ENCODE measurements around the gene TUBA4A.
"Not testable (repeated sequence)": the region's sequence is repeated elsewhere in the genome, so short reads cannot be mapped to it uniquely, and the experiment has no call there.

TUBA4A gene

GRCh38 chr2:219291394-219291793, 37.7 kb upstream of the TUBA4A start:
- no peak overlapping the region for H3K4me3 ChIP-seq (ENCODE audit: low read length)
- no peak for TF ChIP-seq ZNF274 (IDR thresholded peaks at IDR 0.05; ENCODE audit: low read depth, low read length)

DNA sequence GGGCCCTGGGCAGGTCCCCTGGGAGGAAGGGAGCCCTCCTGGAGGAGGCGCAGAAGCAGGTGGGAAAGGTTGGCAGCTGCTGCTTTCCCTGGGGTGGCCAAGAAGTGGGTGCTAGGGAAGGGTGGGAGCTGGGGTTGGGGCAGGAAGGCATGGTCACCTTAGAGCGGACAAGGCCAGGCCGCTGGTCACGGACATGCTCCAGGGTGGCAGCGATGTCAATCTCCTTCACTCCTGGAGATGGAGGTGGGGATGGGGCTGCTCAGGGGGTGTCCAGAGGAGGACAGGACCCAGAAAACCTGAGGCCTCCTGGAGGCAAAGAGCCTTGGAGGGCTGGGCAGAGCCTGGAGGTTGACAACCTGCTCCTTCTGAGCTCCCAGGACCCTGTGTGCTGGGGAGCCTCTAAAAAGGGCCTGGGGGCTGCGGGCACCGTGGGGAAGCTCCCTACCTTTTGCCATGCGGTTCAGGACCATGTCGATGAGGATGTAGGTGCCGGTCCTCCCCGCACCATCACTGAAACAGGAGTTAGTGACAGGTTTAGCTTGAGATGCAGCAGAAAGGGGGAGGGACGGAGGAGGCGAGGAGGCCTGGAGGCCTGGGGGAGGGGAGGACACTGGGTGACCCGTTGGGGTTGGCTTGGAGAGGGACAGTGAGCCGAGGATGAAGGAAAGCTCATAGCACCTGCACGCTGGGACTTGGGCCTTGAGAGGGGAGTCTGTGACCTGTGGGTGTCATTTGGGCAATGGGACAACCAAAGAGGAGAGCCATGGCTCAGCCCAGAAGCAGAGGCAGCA, 36.9 kb upstream of the TUBA4A start:
- TF ChIP-seq ZNF274 (IDR thresholded peaks at IDR 0.05; ENCODE audit: low read depth, low read length), result no peak
- no peak overlapping the region for H3K4me3 ChIP-seq (ENCODE audit: low read length)

DNA sequence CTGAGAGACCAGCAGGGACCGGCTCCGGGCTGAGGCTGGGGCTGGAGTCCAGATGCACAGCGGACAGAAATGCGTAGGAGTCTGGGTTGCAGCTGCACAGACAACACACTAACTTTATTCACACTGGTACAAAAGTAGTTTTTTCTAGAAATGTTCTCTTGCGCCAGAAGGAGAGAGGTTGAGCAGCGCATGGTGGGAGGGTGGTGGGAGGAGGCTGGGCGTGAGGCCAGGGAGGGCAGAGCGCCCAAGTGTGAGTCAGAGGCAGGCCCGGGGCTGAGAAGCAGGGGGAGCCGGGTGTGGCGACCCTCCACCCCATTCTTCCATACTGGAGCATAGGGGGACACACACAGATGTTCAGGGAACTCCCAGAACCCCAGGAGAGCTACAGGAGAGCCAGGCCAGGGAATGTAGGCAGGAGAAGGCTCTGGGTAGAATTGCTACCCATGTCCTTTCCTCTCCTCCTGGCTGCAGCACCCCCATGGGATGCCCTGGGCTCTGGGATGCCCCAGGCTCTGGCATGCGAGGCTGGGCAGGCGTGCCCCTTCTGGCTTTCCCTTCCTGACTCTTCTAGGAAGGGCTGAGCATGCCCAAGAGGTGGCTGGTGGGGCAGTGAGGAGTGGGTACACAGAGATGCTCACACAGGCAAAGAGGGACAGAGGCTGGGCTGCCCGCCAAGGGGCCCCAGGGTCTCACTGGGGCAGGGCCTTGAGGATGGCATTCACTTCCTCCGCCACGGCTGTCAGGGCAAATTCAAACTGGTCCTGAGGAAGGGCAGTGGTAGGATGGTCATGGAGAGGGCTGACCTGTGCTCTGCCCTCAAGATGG, 36.0 kb upstream of the TUBA4A start:
- no peak overlapping the region for H3K4me3 ChIP-seq (ENCODE audit: low read length)
- no peak for TF ChIP-seq ZNF274 (IDR thresholded peaks at IDR 0.05; ENCODE audit: low read depth, low read length)

- H3K4me3 ChIP-seq (ENCODE audit: low read length), result no peak overlapping the region
- no peak for TF ChIP-seq ZNF274 (IDR thresholded peaks at IDR 0.05; ENCODE audit: low read depth, low read length)
Observed at GRCh38 chr2:219289195-219289536, 35.4 kb upstream of the TUBA4A start.

DNA sequence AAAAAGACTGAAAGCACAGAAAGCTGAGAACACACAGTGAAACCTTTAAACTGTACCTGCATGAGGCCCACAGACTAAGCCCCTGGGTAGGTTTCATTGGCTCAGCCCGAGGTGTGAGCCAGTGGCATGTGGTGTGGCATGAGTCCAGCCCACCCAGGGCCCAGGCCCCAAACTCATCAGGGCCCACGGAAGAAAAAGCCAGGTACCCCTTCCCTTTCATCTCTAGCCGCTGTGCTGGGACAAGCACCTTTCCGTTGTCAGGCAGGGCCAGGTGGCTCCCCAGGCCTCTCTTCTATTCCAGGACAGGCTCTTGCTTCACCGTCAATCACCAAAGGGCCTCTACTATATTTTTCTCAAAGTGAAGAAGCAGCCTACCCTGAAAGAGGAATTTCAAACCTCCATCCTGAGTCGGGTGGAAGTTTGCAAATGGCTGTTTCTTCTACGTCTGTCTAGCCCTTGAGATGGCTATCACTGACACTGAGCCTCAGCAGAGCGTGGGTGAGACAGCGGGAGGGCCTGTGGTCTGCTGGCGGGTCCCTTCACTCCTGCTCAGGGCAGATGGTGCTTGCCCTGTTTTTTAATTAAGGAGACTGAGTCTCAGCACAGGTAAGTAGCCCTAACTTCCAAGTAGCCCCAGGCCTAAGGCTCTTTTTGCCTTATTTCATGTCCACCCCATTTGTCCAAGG, 34.0 kb upstream of the TUBA4A start:
- no peak for TF ChIP-seq ZNF274 (IDR thresholded peaks at IDR 0.05; ENCODE audit: low read depth, low read length)
- no peak overlapping the region for H3K4me3 ChIP-seq (ENCODE audit: low read length)

- H3K4me3 ChIP-seq (ENCODE audit: low read length), result not testable (repeated sequence)
Observed at GRCh38 chr2:219287116-219287440, 33.4 kb upstream of the TUBA4A start.

- H3K4me3 ChIP-seq (ENCODE audit: low read length), result no peak overlapping the region
- no peak for TF ChIP-seq ZNF274 (IDR thresholded peaks at IDR 0.05; ENCODE audit: low read depth, low read length)
Observed at GRCh38 chr2:219286436-219287115, 32.9 kb upstream of the TUBA4A start.

- no peak overlapping the region for H3K4me3 ChIP-seq (ENCODE audit: low read length)
Observed at GRCh38 chr2:219285894-219286425, 32.2 kb upstream of the TUBA4A start.

DNA sequence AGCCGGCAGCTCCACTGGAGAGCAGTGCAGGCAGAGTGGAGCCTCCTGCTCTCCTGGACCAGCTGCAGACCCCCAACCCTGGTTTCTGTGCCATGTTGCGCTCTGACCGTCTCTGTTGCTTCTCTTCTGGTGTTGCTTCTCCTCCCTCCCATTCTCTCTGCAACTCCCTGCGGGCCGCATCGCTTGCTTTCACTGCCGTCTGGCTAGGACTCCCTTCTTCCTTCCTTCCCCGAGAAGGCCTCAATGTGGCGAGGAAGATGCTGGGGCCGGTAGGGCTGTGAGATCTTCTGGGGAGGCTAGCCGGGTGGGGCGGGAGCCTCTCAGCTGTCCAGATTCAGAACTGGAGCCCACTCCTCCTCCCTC, 31.6 kb upstream of the TUBA4A start:
- H3K4me3 ChIP-seq (ENCODE audit: low read length), result no peak overlapping the region
- no peak for TF ChIP-seq ZNF274 (IDR thresholded peaks at IDR 0.05; ENCODE audit: low read depth, low read length)

More at GRCh38 chr2:219285894-219286425, 32.2 kb upstream of the TUBA4A start:
- TF ChIP-seq ZNF274 (IDR thresholded peaks at IDR 0.05; ENCODE audit: low read depth, low read length), result no peak

DNA sequence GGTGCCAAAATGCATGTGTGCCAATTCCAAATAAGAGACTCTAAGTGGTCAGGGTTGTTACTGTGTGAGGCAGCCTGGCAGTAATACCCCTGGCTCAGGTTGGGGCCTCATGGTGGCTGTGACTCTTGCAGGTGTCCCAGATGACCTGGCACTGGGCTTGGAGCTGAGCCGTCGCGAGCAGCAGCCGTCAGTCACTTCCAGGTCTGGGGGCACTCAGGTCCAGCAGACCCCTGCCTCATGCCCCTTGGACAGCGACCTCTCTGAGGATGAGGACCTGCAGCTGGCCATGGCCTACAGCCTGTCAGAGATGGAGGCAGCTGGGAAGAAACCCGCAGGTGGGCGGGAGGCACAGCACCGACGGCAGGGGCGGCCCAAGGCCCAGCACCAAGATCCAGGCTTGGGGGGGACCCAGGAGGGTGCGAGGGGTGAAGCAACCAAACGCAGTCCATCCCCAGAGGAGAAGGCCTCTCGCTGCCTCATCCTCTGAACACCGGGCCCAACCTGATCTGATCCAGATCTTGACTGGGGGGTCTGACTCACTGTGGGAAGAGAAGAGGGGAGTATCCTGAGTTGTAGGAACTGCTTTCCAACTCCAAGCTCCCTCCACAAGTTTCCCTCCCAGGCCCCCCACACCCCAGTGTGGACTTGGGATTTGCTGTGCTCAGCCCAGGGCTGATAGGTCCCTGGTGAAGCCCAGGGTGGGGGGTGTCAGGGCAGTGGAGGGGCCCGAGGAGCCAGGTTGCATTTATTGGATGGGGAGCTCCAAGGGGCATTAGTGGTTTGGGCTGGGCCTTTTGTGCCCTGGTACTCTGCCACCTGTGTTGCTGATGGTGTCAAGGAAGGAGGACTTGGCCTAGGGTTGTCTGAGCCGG, 31.0 kb upstream of the TUBA4A start:
- no peak for TF ChIP-seq ZNF274 (IDR thresholded peaks at IDR 0.05; ENCODE audit: low read depth, low read length)
- H3K4me3 ChIP-seq (ENCODE audit: low read length), result no peak overlapping the region

DNA sequence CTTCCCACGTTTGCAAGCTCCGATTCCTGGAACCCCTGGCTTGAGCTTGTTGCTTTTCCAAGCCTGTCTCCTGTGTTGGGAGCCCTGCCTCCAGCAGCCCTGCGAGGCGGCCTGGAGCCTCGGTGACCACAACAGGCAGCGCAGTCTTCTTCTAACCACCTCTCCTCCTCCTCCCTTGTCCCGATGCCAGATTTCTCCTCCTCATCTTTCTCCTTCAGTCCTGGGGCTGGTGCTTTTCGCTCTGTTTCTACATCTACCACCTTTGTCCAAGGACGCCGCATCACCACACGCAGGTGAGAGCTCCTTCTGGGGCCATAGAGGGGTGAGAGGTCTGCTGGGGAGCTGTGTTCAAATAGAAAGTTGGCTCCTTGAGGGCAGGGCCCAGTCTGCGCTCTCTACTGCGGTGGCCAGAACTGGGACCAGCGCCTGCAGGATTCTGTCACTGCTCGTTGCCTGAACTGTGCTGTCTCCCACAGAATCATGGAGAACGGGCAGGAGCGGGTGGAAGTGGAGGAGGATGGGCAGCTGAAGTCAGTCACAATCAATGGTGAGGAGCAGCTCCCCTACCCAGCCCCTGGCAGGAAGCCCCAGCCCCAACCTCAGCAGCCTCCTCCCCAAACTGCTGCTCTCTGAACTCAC, 29.3 kb upstream of the TUBA4A start:
- TF ChIP-seq ZNF274 (IDR thresholded peaks at IDR 0.05; ENCODE audit: low read depth, low read length), result no peak
- no peak overlapping the region for H3K4me3 ChIP-seq (ENCODE audit: low read length)

DNA sequence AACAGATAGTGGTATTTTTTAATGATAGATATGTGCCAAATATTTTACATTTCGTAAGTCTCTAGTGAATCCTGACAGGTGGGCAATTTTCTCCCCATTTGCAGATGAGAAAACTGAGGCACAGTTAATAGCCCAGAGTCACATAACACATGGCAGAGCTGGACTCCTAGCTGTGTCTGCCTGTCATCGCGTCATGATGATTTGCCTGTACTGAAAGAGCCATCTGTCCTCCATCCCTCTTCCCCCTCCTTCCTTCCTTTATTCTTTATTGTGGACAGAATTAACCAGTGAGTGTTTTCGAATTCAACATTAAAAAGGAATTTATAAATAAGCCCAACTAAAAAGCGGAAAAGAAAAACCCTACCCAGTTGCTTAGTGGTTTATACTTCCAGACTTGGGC, 28.7 kb upstream of the TUBA4A start:
- no peak for TF ChIP-seq ZNF274 (IDR thresholded peaks at IDR 0.05; ENCODE audit: low read depth, low read length)
- H3K4me3 ChIP-seq (ENCODE audit: low read length), result no peak overlapping the region

DNA sequence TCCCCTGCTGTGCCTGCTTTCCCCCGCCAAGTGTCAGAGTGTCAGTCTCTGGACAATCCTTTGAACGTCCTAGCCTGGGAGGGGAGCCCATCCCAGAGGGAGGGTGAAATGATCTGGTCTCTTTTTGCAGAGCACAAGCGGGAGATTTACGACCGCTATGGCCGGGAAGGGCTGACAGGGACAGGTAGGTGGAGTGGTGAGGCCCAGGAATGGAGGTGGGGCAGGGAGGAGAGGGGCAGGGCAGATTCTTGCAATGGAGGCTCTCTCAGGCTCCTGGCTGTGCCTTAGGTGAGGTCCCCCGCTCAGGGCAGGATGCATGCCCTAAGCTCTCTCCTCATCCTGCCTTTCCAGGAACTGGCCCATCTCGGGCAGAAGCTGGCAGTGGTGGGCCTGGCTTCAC, 27.9 kb upstream of the TUBA4A start:
- no peak for TF ChIP-seq ZNF274 (IDR thresholded peaks at IDR 0.05; ENCODE audit: low read depth, low read length)
- no peak overlapping the region for H3K4me3 ChIP-seq (ENCODE audit: low read length)

Data from GM08714 (cell line).